Measurements from ENCODE around the gene TPRG1.

The TPRG1 gene

DNA sequence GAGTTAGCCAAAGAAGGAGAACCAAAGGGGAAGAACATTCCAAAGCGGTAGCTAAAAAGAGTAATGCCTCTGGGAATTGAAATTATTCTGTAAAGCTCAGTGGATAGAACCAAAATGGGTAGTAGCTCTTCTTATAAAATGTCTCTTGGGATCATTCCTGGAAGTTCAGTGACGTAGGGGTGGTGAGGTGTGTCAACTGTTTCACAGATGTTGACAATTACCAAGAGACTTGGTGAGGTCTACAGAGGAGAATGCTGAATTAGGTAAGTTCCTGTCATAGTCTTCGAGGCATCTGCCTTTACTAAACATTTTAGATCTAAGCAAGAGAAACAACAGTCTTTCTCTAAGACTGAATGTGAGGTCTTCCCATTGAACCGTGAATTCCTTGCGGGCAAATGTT lies 67.8 kb downstream of the TPRG1 start:
- H3K4me3 ChIP-seq (ENCODE audit: low read depth, low read length): no peak overlapping the region
- TF ChIP-seq, protein P1, sequence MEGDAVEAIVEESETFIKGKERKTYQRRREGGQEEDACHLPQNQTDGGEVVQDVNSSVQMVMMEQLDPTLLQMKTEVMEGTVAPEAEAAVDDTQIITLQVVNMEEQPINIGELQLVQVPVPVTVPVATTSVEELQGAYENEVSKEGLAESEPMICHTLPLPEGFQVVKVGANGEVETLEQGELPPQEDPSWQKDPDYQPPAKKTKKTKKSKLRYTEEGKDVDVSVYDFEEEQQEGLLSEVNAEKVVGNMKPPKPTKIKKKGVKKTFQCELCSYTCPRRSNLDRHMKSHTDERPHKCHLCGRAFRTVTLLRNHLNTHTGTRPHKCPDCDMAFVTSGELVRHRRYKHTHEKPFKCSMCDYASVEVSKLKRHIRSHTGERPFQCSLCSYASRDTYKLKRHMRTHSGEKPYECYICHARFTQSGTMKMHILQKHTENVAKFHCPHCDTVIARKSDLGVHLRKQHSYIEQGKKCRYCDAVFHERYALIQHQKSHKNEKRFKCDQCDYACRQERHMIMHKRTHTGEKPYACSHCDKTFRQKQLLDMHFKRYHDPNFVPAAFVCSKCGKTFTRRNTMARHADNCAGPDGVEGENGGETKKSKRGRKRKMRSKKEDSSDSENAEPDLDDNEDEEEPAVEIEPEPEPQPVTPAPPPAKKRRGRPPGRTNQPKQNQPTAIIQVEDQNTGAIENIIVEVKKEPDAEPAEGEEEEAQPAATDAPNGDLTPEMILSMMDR (IDR thresholded peaks at IDR 0.05; ENCODE audit: low read depth, low read length): no peak

DNA sequence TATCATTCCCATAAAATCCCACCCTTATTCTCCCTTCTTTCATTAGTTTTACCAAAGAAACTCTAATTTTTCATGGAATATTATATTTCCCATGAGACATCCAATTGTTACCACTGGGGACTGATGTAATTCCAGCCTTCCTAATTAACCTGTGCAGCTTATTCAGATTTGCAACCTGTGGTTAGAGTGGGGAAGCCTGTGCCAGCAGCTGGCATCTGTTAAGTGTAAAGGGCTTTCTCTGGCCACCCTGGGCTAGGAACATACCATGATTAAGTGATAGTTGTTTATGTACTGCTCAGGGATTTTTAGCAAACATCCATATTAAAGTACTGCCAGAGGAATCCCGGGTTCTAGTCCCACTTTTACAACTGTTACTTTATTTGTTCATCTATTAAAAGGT lies 78.2 kb downstream of the TPRG1 start:
- TF ChIP-seq, protein P1 (IDR thresholded peaks at IDR 0.05; ENCODE audit: low read depth, low read length): no peak
- no peak overlapping the region for H3K4me3 ChIP-seq (ENCODE audit: low read depth, low read length)

GRCh38 chr3:189258261-189258660 lies 86.5 kb downstream of the TPRG1 start:
- no peak overlapping the region for H3K4me3 ChIP-seq (ENCODE audit: low read depth, low read length)
- TF ChIP-seq, protein P1 (IDR thresholded peaks at IDR 0.05; ENCODE audit: low read depth, low read length): no peak

DNA sequence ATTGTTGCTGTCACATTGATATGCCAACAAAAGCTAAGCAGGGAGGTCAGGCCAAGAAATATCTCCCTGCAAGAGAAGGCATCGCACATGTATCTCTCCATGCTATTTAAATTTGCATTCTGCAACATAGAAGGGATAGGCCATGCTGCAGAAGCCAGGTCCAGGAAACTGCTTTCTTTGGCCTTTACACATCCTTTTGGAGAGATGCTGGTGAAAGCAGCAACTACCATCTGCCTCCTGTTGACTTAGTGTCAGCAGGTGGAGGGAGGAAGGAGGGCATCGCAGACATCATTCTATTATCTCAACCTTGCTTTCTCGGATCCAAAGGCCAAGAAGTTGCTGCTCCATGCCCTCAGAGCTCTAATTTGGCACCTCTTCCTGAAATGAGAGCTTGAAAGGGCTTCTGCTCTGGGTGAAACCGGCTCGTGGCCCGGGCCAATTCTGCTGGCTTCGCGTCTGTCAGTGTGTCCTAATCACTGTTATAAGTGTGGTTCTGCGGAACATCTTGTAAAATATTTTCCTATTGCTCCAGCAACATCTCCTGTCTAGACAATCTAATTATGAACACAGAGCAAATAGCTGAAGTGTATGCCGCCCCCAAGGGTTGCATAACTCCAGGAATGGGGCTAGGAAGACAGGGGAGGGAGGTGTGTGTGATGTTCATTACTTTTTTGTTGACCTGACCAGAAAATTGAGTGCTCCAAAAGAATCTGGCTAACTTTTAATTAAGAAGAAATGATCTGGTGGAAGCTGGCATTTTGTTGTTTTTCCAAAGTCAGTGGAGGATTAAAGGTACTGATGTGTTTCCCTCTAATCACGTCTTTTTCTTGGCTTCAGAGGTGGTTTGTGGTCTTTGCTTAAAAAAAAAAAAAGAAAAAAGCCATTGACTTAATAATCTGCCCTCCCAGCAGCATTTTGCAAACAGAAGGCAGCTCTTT lies 89.1 kb downstream of the TPRG1 start:
- TF ChIP-seq, protein P1 (IDR thresholded peaks at IDR 0.05; ENCODE audit: low read depth, low read length): no peak
- H3K4me3 ChIP-seq (ENCODE audit: low read depth, low read length): no peak overlapping the region

GRCh38 chr3:189262746-189263145 lies 91.0 kb downstream of the TPRG1 start:
- TF ChIP-seq, protein P1 (IDR thresholded peaks at IDR 0.05; ENCODE audit: low read depth, low read length): no peak
- H3K4me3 ChIP-seq (ENCODE audit: low read depth, low read length): no peak overlapping the region

DNA sequence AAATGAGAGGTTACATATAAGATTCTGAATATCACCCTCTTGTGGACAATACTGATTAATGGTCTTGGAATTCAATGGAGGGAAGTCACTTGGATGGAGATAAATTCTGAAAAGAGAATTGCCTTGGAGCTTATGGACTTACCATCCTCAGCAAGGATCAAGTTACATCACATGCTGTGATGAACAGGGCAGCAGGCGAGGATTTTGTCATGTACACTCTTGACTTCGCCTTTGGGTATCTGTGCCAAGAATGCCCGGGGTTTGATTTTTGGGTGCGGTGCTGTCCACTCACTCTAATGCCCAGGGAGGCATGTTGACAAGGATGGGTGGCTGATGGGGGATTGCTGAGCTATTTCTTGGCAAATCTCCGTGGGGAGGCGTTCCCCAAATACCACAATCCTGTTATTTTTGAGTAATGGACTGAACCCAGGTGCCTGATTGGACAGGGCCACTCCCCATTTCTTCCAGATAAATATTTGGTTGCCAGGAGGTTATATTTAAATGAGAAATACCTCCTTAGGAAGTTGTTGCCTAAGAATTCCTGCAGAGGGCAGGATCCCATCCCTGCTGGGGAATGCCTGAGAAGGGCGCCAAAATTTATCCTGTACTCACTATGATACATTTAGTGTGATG lies 96.3 kb downstream of the TPRG1 start:
- no peak overlapping the region for H3K4me3 ChIP-seq (ENCODE audit: low read depth, low read length)
- TF ChIP-seq, protein P1 (IDR thresholded peaks at IDR 0.05; ENCODE audit: low read depth, low read length): no peak

DNA sequence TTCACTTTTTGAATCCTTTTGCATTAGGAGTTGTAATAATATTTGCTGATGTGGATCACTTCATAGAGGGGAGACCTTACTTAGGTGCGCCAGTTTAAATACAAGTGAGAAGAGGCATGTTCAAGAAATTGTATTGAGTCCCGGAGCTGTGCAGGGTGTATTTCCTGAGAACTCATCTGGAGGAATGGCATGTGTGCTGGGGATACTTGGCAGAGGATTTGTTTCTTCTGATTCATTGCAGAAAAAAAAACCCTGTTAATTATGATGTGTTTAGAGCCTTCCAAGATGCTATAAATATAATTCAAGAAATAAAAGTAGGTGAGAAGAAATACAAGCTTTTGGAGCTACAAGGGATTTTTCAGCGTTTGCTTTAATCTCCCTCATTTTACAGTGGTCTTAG lies 97.6 kb downstream of the TPRG1 start:
- TF ChIP-seq, protein P1 (IDR thresholded peaks at IDR 0.05; ENCODE audit: low read depth, low read length): no peak
- H3K4me3 ChIP-seq (ENCODE audit: low read depth, low read length): no peak overlapping the region

Data from WI38 (cell line).